ENCODE results near the gene TM4SF20. TPM values are rescaled to one million over a fixed set of nuclear protein-coding genes. Genes with fewer than 3 reads are reported as not detected.

Gene TM4SF20
- polyA plus RNA-seq, 1 of the 3 experiments (the other 2 are of a cell fraction): 0.03 TPM

- TF ChIP-seq ELF1 (IDR thresholded peaks at IDR 0.05): no peak
Observed at GRCh38 chr2:227394401-227394800, 15.3 kb upstream of the TM4SF20 start (continued).

GRCh38 chr2:227390468-227391256 lies 11.6 kb upstream of the TM4SF20 start:
- H3K27me3 ChIP-seq (ENCODE audit: insufficient read depth): no peaks in the 10 kb centered on the region
- H3K36me3 ChIP-seq (replicated peaks in 1 of 2; ENCODE audit: control insufficient read depth in 1 of 2, insufficient read depth in 2 of 2, low read length in 1 of 2): no peaks in the 10 kb centered on the region
- no peak overlapping the region for H3K4me3 ChIP-seq (ENCODE audit: low read depth in 2 of 2, low read length in 1 of 2)
- no peaks in the 10 kb centered on the region for H4K20me1 ChIP-seq (ENCODE audit: insufficient read depth)
- ChIA-PET CTCF (interaction anchor here (1.5 to 1.9 kb wide), 3 partner anchors 9 to 376 kb away, joined by 3 to 8 read pairs (median 5); no protein-coding TSS in a partner anchor), POLR2A (no interaction called here)
- H3K4me1 ChIP-seq (ENCODE audit: control insufficient read depth in 1 of 2, insufficient read depth in 2 of 2, low read depth in 1 of 2, low read length in 1 of 2): no peaks in the 10 kb centered on the region
- H3F3A ChIP-seq (replicated peaks; ENCODE audit: insufficient read depth): no peaks in the 10 kb centered on the region
- no peak overlapping the region for H3K27ac ChIP-seq (ENCODE audit: low read depth in 2 of 2, low read length in 1 of 2)
- H3K9me2 ChIP-seq: no peaks in the 10 kb centered on the region
- H3K9me3 ChIP-seq: 0 out of 2 replicates have a peak, but pooled peaks cover 8% of the 10 kb centered on the region
- H3K4me2 ChIP-seq: no peak overlapping the region
- H3K79me2 ChIP-seq (ENCODE audit: insufficient read depth): no peaks in the 10 kb centered on the region
- no peak overlapping the region for H3K9ac ChIP-seq
- 87% methylated on average over 17 of the region's 17 CpGs for WGBS (ENCODE audit: low lambda C conversion rate)
- no peak for TF ChIP-seq EP300 (IDR thresholded peaks at IDR 0.05; ENCODE audit: borderline replicate concordance in 1 of 2, low read depth in 1 of 2, low read length in 1 of 2)
- no peak for TF ChIP-seq GATA2 (CRISPR knock-in tag; IDR thresholded peaks at IDR 0.05)
- TF ChIP-seq IRF3 (IDR thresholded peaks at IDR 0.05; ENCODE audit: low read depth, low read length): no peak
- no peak for TF ChIP-seq RFX5 (IDR thresholded peaks at IDR 0.05; ENCODE audit: low read length)
- no peak for TF ChIP-seq USF1 (IDR thresholded peaks at IDR 0.05; ENCODE audit: borderline replicate concordance, low read depth)
- H2AFZ ChIP-seq (ENCODE audit: low read depth): no peak overlapping the region
- no peak for DNase-seq

GRCh38 chr2:227389661-227390060 lies 10.6 kb upstream of the TM4SF20 start:
- CTCF ChIA-PET: interaction anchor here (1.9 kb wide), 2 partner anchors 16 to 377 kb away, joined by 5 to 8 read pairs; no protein-coding TSS in a partner anchor
- no peaks in the 10 kb centered on the region for H3K27me3 ChIP-seq (ENCODE audit: insufficient read depth)
- DNase-seq: no peak
- TF ChIP-seq TCF12 (IDR thresholded peaks at IDR 0.05) (no peak), MEF2A (IDR thresholded peaks at IDR 0.05; ENCODE audit: borderline replicate concordance, low read depth) (no peak), USF2 (IDR thresholded peaks at IDR 0.05; ENCODE audit: borderline replicate concordance, low read depth, low read length) (no peak), FOXJ3 (CRISPR knock-in tag; IDR thresholded peaks at IDR 0.05) (no peak), ELF1 (IDR thresholded peaks at IDR 0.05) (no peak), EP300 (IDR thresholded peaks at IDR 0.05; ENCODE audit: borderline replicate concordance in 1 of 2, low read depth in 1 of 2, low read length in 1 of 2) (no peak), RCOR1 (IDR thresholded peaks at IDR 0.05; ENCODE audit: low read length) (no peak), REST (IDR thresholded peaks at IDR 0.05; ENCODE audit: low read depth, low read length) (no peak), USF1 (IDR thresholded peaks at IDR 0.05; ENCODE audit: borderline replicate concordance, low read depth) (no peak)
- no peaks in the 10 kb centered on the region for H3K36me3 ChIP-seq (replicated peaks in 1 of 2; ENCODE audit: control insufficient read depth in 1 of 2, insufficient read depth in 2 of 2, low read length in 1 of 2)
- no peaks in the 10 kb centered on the region for H4K20me1 ChIP-seq (ENCODE audit: insufficient read depth)
- H3K79me2 ChIP-seq (ENCODE audit: insufficient read depth): no peaks in the 10 kb centered on the region
- POLR2A ChIA-PET: no interaction called here
- H3K9ac ChIP-seq: no peak overlapping the region
- H3K27ac ChIP-seq (ENCODE audit: low read depth in 2 of 2, low read length in 1 of 2): no peak overlapping the region
- H3K4me1 ChIP-seq (ENCODE audit: control insufficient read depth in 1 of 2, insufficient read depth in 2 of 2, low read depth in 1 of 2, low read length in 1 of 2): no peaks in the 10 kb centered on the region
- WGBS (ENCODE audit: low lambda C conversion rate): 93% methylated on average over 7 of the region's 7 CpGs
- H3K4me2 ChIP-seq: no peak overlapping the region
- 0 out of 2 replicates have a peak, but pooled peaks cover 8% of the 10 kb centered on the region for H3K9me3 ChIP-seq
- no peaks in the 10 kb centered on the region for H3K9me2 ChIP-seq
- no peaks in the 10 kb centered on the region for H3F3A ChIP-seq (replicated peaks; ENCODE audit: insufficient read depth)
- no peak overlapping the region for H3K4me3 ChIP-seq (ENCODE audit: low read depth in 2 of 2, low read length in 1 of 2)
- no peak overlapping the region for H2AFZ ChIP-seq (ENCODE audit: low read depth)
